Skeletal muscle satellite cell (primary cell): ENCODE data around the gene SLC25A39.
A peak's percentile ranks its signal among the peaks of the same experiment; 100 is the strongest.
"Not testable (repeated sequence)": the region's sequence is repeated elsewhere in the genome, so short reads cannot be mapped to it uniquely, and the experiment has no call there.

Source experiments
- H3K27me3 ChIP-seq: 2 replicates; pipeline ENCODE4 v1.7.0; 2013; ENCODE audit warnings: low read length; ENCODE audit not compliant: control insufficient read depth, insufficient read depth
- H3K36me3 ChIP-seq: 2 replicates; pipeline ENCODE4 v1.7.0; 2013; ENCODE audit warnings: mild to moderate bottlenecking, control low read depth, low read length; ENCODE audit not compliant: insufficient read depth
- H3K4me1 ChIP-seq: 2 replicates; pipeline ENCODE4 v1.7.0; 2013; ENCODE audit warnings: low read length; ENCODE audit not compliant: control insufficient read depth, insufficient read depth
- H3K4me2 ChIP-seq: 2 replicates; pipeline ENCODE4 v1.7.0; 2013; ENCODE audit warnings: mild to moderate bottlenecking, low read length
- H3K4me3 ChIP-seq: 2 replicates; pipeline ENCODE4 v1.7.0; 2013; ENCODE audit warnings: low read length
- H3K9ac ChIP-seq: 2 replicates; pipeline ENCODE4 v1.7.0; 2013; ENCODE audit warnings: mild to moderate bottlenecking, low read depth, low read length, moderate library complexity
- H3K9me3 ChIP-seq: replicated peaks from 2 replicates; pipeline ENCODE4 v1.7.0; 2013; ENCODE audit warnings: mild to moderate bottlenecking, control low read depth, low read length

Gene SLC25A39

GRCh38 chr17:44345454-44346026 lies 20.9 kb upstream of the SLC25A39 start:
- Histone ChIP-seq H3K27me3 (no peaks in the 10 kb centered on the region), H3K4me3 (peak overlapping the region; percentile 92), H3K9ac (peak overlapping the region; percentile 90), H3K36me3 (no peaks in the 10 kb centered on the region), H3K4me1 (peaks cover 12% of the 10 kb centered on the region), H3K4me2 (peak overlapping the region; percentile 94), H3K9me3 (no peaks in the 10 kb centered on the region)

- Histone ChIP-seq H3K27me3 (no peaks in the 10 kb centered on the region), H3K36me3 (no peaks in the 10 kb centered on the region), H3K9ac (peak within 1 kb of the TSS; percentile 90), H3K4me2 (peak within 1 kb of the TSS; percentile 94), H3K4me1 (peaks cover 12% of the 10 kb centered on the region), H3K4me3 (peak within 1 kb of the TSS; percentile 92), H3K9me3 (no peaks in the 10 kb centered on the region)
These were observed 20.4 kb upstream of the SLC25A39 start, which contains the start of gene GRN for GRCh38 chr17:44344939-44345453. Gene GRN (plus strand): TSS chr17:44345302. CDS start chr17:44349165, 3,863 bp downstream.

DNA sequence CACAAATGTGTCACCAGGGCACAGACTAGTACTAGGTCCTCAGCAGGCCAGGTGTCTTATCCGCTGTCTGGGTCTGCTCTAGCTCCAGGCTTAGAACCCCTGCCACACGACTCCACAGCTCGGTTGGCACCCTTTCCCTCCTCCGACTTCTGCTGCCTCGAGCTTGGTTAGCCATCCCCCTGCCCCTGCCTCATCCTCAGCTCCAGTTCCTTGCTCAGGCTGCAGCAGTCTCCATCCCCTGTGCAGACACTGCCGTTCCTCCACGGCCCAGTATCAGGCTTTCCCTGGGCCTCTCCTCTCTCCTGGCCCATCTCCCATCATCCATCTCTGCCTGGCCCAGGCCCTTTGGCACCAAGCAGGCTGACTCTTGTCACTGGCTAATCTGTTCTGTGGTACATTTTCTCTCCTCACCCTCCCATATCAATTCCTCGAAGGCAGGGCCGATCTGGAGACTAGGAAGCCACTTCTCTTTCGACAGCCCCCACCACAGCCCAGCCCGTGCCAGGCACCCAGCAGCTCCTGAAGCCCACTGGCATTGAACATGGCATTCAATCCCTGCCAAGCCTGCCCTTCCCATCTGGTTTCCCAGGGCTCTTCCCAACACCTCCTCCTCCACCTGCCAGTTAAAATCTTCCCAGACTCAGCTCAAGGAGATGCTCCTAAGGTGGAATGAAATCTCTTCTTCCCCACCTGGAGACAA lies 19.0 kb upstream of the SLC25A39 start:
- Histone ChIP-seq H3K9ac (no peak overlapping the region), H3K4me3 (no peak overlapping the region), H3K36me3 (no peaks in the 10 kb centered on the region), H3K4me1 (peaks cover 14% of the 10 kb centered on the region), H3K4me2 (no peak overlapping the region), H3K9me3 (no peaks in the 10 kb centered on the region), H3K27me3 (no peaks in the 10 kb centered on the region)

DNA sequence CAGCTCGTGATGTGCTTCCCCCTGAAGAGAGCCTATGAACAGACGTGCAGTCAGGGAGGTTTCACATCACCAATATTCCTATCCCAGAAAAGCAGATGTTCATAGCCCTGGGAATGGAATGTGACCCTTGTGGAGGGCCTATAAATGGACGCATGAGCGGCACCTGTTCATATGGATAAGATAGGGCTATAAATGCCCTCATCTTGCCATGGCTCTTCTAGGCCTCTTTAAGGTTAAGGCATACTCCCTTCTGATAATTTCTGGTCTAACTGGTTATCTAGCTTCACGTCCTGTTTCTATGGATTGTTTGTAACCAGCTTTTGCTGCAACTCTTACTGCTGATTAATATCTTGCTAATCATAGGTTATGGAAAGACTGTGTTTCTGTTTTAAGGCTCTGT lies 15.9 kb upstream of the SLC25A39 start:
- not testable (repeated sequence) for H3K4me1 ChIP-seq, H3K27me3 ChIP-seq, H3K4me3 ChIP-seq

GRCh38 chr17:44338702-44339101 lies 14.1 kb upstream of the SLC25A39 start:
- Histone ChIP-seq H3K36me3 (no peaks in the 10 kb centered on the region), H3K9me3 (no peaks in the 10 kb centered on the region), H3K9ac (no peak overlapping the region), H3K4me3 (no peak overlapping the region), H3K27me3 (peaks cover 6% of the 10 kb centered on the region), H3K4me1 (peaks cover 3% of the 10 kb centered on the region), H3K4me2 (no peak overlapping the region)

More for the DNA sequence above, 15.9 kb upstream of the SLC25A39 start:
- not testable (repeated sequence) for H3K9me3 ChIP-seq, H3K9ac ChIP-seq, H3K36me3 ChIP-seq, H3K4me2 ChIP-seq

GRCh38 chr17:44335968-44336367 lies 11.3 kb upstream of the SLC25A39 start:
- Histone ChIP-seq H3K27me3 (peaks cover 6% of the 10 kb centered on the region), H3K9ac (no peak overlapping the region), H3K4me1 (peaks cover 3% of the 10 kb centered on the region)

DNA sequence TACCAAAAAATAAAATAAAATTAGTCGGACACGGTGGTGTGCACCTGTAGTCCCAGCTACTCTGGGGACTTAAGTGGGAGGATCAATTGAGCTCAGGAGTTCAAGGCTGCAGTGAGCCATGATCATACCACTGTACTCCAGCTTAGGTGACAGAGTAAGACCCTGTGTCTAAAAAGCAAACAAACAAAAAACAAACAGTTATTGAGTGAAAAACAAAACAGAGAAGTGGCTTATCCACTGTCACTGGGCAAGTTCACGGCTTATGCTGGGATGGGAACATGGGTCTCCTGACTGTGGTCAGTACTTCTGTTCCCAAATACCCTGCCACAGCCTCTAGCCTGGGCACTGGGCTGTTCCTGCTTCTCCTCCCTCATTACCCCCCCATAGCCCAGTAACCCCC lies 10.9 kb upstream of the SLC25A39 start:
- Histone ChIP-seq H3K9me3 (no peaks in the 10 kb centered on the region), H3K4me1 (peaks cover 3% of the 10 kb centered on the region), H3K4me2 (no peak overlapping the region), H3K36me3 (no peaks in the 10 kb centered on the region), H3K27me3 (peaks cover 6% of the 10 kb centered on the region), H3K4me3 (no peak overlapping the region), H3K9ac (no peak overlapping the region)

More at GRCh38 chr17:44335968-44336367, 11.3 kb upstream of the SLC25A39 start:
- H3K36me3 ChIP-seq: no peaks in the 10 kb centered on the region
- H3K4me2 ChIP-seq: no peak overlapping the region
- no peak overlapping the region for H3K4me3 ChIP-seq
- no peaks in the 10 kb centered on the region for H3K9me3 ChIP-seq

DNA sequence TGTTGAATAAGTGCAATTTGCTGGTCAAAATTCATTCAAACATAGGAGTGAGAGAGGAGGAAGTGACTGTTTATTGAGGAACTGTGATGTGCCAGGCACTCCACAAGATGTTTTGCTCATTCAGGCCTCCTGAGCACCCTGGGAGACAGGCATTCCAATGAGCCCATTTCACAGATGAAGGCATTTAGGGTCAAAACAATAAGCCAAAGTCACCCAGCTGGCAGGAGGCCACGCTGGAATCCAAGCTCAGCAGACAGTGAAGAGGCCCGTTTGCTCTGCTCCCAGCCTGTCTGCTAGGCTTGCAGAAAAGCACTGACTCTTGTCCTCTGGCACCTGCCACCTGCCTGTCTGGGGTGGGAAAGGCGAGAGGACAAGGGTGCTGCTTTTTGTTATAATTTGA lies 10.1 kb upstream of the SLC25A39 start:
- H3K36me3 ChIP-seq: no peaks in the 10 kb centered on the region
- H3K9ac ChIP-seq: no peak overlapping the region
- H3K4me3 ChIP-seq: no peak overlapping the region
- H3K9me3 ChIP-seq: no peaks in the 10 kb centered on the region
- no peak overlapping the region for H3K4me2 ChIP-seq
- H3K27me3 ChIP-seq: peaks cover 6% of the 10 kb centered on the region
- H3K4me1 ChIP-seq: peaks cover 3% of the 10 kb centered on the region

GRCh38 chr17:44334315-44334714 lies 9.7 kb upstream of the SLC25A39 start:
- H3K9me3 ChIP-seq: no peaks in the 10 kb centered on the region
- peaks cover 3% of the 10 kb centered on the region for H3K4me1 ChIP-seq
- H3K4me2 ChIP-seq: no peak overlapping the region
- H3K36me3 ChIP-seq: no peaks in the 10 kb centered on the region
- H3K9ac ChIP-seq: no peak overlapping the region
- peaks cover 6% of the 10 kb centered on the region for H3K27me3 ChIP-seq
- H3K4me3 ChIP-seq: no peak overlapping the region

- Histone ChIP-seq H3K9me3 (no peaks in the 10 kb centered on the region), H3K4me3 (no peak overlapping the region), H3K36me3 (no peaks in the 10 kb centered on the region), H3K27me3 (peaks cover 6% of the 10 kb centered on the region), H3K4me1 (peaks cover 5% of the 10 kb centered on the region), H3K4me2 (no peak overlapping the region), H3K9ac (no peak overlapping the region)
These were observed 8.7 kb upstream of the SLC25A39 start for GRCh38 chr17:44333371-44333770.

- H3K9me3 ChIP-seq: no peaks in the 10 kb centered on the region
- peaks cover 6% of the 10 kb centered on the region for H3K27me3 ChIP-seq
- H3K36me3 ChIP-seq: no peaks in the 10 kb centered on the region
- H3K4me2 ChIP-seq: no peak overlapping the region
- no peak overlapping the region for H3K4me3 ChIP-seq
- H3K4me1 ChIP-seq: peaks cover 8% of the 10 kb centered on the region
- H3K9ac ChIP-seq: no peak overlapping the region
These were observed 6.7 kb upstream of the SLC25A39 start for GRCh38 chr17:44331249-44331760.
